ENCODE data around the gene TESPA1.

Gene TESPA1

DNA sequence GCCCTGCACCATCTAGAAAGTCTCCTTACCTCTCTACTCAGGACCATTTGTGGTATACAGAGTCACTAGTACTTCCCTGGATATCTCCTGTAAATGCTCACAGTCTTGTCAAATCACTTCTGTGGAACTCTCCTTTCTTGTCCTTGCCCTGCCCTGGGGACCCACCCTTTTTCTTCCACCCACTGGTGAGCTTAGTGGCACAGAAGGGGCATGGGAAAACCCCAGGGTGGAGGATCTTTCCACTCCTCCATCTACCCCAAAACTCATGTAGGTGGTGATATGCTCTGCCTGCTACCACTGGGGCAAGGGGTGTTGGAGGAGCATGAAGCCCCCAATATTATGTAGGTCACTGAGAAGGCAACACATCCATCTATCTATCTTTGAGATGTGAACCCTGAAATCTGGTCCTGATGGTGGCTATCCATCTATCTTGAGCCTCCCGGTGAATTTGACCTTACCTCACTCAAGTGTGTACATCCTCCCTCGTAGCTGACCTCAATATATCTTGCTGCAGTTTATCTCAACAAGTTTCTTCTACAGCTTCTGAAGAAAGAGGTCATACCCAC is 943 bp downstream of the TESPA1 start:
- no peak for DNase-seq

DNA sequence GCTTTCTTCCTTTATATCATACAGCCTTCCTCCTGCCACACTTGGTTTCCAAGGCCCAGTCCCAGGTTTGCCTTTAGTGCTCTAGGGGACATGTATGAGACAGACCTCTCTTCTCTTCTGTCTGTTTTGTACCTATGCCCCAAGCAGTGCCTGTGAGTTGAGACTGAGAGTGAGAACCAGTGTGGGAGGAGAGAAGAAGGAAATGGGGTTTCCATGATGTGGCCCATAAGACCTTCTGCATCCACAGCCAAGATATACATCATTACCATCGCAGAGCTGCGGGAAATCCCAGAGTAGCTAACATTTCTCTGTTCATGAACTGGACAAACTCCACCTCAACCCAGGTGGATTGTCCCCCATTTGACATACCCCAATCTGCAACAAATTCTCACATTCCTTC is 2.8 kb downstream of the TESPA1 start:
- DNase-seq: no peak

DNA sequence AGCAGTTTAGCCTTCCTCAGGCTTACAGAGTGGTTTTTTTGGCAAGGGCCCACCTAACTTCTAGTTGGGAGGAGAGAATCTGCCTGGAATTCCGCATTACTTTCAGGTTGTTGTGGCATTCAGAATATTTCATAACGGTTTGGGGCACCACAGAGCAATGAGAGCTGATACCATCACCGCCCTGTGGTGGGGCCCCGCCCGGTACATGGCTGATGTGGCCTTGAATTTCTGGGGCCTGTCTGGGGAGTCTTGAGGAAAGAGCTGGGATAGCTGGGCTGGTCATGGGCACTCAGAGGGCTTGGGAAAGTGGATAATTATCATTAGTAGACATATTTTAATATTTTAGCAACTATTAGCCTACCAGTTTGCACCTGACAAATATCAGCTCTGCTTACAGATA is 4.2 kb downstream of the TESPA1 start:
- DNase-seq: no peak

DNA sequence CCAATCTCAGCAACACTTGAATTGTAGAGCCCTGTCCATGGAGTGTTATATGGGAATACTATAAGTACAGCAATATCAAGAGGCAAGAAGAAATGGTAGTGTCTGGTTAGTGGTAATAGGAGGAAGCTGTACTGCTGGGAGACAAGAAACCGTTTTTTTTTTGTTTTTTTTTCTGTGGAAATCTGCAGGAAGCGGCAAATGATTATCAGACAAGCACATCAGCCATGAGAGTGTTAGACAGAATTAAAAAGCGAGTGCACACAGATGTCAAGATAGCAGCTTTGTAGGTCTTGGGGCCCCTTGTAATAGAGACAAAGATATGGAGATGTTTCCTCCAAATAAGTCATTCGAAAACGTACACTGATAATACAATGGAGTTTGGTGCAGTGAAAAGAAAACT is 6.7 kb downstream of the TESPA1 start:
- DNase-seq: no peak

DNA sequence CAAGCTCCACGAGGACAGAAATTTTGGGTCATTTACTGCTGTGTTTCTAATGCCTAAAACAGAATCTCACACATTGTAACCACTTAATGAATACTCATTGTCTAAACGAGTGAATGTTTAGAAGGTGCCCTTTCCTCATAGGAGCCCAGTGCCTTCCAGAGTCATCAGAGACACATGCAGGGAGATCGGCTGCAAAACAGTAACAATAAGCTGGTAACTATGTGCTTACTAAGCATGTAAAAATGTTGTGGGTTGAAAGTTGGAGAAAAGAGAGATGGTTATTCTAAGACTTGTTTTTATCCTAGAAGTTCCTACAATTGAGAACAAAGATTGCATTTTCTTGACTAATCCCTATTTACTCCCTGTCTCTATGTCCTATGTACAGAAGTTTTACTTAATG is 7.4 kb downstream of the TESPA1 start:
- DNase-seq: no peak

DNA sequence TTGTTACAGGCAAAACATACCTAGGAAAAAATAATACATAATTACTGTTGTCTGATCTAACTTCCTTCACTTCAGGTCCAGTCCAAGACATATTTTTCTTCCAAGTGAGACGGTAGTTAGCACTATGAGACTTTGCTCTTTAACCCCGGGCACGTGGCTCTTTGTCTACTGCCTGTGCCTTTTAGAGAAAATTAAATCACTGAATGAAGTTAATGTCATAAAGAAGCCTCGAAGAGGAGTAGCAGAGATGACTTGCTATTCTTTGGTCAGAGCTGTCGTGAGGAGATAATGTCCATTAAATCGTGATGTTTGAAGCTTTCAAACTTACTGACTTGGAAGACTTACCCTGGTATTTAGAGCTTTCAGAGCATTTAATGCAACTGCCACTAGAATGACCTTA is 8.7 kb downstream of the TESPA1 start:
- DNase-seq: no peak

DNA sequence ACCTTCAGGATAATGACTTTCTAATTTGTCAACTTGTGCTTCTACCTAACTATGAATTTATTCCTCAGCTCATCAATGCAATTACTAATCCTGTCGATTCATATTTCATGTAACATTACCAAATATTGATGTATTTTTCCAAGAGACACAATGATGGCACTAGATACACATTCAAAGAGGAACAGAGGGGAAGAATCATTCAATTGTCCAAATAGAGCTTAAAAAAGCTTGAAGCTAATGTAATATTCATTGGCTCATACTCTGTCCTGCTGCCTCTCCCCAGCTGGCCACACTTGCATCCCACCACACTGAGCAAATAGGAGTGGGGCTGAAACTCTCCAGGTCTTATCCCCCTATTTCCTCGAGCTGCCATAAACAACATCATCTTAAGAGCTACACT is 9.3 kb downstream of the TESPA1 start:
- no peak for DNase-seq

DNA sequence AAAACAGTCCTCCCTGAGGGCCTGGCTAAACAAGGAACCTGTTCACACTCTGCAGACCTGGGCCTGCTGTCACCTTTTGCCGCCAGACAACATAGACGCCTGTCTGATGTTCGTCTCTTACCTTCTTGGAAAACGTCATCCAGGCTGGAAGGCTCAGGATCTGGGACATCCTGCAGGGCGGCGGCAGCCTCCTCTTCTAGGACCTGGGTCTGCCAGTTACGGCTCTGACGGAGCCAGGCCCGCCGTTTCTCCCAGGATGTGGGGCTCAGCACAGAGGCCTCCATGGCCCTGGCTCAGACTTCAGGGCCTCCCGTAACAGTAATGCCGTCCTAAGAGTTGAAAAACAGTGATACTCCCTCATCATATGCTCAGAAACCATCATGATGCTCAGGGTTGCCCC is 10.3 kb downstream of the TESPA1 start:
- no peak for DNase-seq

DNA sequence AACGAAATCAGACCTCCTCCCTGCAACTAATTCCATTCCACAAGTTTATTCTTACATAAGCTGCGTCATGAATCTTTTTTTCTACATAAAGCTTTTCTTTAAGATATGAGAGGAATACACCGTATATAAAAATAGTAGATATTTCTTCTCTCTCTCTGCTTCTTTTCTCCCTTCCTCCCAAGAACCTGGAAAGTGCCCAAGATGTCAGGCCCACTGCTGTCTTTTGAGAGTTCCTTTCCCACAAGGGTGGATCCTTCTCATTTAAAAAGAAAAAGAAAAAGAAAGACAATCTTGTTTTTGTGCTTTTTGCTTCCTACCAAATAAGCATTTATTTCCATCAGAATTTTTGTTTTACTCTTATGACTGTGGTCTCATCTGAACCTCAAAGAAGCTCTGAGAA is 11.0 kb downstream of the TESPA1 start:
- no peak for DNase-seq

DNA sequence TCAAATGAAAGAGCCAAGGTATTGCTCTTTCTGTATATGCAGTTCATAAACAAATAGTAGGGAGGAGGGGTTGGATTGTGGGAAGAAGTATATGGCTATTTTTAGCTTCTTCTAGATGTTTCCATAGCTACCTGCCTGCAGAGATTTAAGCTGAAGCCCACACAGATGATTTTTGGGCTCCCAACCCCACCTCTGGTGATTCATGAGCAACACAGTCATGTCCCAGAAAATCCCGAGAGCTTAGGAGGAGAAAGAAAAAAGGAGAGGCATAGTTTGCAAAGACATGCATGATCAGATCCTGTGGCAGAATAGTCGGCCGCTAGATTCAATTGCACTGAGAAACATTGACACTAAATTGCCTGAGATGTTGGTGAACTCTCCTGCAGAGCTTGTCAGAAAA is 13.8 kb downstream of the TESPA1 start:
- DNase-seq: no peak

DNA sequence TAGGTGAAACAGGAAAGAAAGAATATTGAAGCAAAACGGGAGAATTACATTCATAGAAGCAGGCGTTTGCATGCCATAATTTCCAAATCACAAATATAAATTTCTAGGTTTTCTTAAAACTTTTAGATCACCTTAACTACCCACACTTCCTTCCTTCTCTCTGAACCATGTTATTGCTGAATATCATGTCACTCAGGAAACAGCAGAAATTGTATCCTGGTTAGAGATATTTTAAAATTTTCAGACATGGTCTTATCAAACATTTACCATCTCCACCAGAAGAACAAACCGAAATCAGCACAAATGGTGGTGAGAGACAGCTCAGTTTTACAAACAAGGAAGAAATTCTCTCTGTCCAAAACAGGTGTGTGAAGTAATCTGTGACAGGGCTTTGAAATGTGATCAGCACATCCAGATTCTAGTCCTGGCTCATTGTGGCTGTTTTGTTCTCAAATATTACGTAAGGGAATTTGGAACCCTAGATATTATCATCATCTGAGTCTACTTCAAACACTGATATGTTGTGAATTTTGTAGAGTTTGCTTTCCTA is 16.3 kb downstream of the TESPA1 start:
- DNase-seq: no peak

DNA sequence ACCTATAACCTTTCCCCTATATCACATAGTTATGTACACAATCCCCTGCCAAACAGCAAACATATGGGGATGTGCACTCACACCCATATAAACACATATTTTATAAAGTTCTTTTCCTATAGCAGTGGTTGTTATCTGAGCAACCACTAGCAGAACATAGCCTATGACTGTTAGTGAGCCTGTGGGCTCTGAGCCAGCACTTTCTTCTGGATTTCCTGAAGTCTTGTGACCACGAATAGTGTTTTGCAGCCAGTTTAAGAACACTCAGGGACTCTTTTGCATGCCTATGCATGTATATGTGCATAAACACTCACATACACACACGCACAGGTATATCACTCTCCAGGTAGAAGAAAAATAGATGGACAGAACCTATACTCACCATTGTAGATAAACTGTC is 17.1 kb downstream of the TESPA1 start:
- DNase-seq: no peak

DNA sequence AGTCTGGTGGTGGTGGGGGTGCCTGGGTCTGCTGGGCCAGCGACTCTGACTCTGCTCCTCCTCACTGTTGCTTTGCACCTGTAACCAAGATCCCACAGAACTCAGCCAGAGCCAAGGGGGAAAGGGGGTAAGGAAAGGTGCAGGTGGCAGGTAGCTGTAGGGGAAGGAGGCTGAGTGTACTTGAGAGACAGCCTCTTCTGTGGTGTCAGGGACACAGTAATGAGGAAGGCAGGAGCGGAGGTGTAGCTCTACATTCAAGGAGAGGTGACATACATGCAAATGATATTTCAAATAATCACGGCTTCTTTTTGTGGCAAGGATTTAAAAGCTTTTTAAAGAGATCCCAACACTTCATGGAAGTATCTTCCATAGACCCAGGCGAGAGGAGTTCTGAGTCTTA is 23.4 kb downstream of the TESPA1 start:
- DNase-seq: no peak

DNA sequence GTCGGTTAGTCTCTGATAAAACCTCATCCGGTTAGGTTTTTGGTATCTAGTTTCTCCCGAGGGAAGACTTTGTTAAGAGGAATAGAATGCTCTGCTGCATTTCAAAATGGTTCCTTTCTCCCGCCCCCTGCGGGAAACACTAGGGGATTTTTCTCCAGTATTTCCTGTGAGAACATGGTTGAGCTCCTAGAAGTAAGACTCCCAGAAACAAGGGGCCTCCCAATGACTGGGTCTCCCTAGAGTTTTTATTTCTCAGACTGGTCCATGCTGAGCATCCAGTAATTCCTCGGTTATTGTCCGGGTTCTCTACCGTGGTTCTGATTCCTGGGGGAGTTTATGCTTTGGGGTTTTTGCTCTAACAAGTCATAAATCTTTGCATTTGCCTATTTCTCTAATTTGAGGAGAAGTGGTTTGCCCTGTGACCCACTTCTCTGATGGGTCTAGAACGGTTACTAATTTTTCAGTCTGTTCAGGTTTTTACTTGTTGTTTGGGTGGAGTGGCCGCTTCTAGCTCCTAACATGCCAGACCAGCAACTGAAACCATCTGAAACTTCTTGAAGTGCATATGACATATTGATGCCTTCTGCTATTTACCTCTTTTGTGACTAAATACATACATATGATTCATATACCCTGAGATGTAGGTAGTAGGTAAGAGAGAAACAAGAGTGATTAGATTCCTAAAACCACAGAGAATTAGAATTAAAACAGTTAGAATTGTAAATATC is 25.1 kb downstream of the TESPA1 start:
- DNase-seq: no peak

DNA sequence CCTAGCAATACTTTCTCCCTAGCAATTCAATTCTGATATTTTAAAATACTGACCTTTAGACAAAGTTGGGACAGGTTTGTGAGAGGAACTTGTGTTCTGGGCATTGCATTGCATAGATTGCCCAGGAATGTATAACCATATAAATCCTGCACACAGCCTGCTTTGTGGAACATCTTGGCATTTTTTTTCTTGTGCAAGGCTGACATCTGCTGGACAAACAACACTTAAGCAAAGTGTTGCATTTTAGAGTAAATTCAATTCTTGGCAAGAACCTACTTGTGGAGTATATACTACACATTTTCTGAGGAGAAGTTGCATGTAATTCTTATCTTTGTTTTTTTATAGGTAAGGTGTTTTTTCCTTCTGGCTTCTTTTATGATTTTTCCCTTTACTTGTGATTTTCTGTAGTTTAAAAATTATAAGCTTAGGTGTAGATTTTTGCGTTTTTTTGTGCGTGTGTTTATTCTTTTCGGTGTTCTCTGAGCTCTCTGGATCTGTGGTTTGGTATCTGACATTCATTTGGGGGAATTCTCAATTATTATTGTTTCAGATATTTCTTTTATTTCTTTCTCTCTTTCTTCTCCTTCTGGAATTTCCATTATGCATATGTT is 26.4 kb downstream of the TESPA1 start:
- DNase-seq: no peak

DNA sequence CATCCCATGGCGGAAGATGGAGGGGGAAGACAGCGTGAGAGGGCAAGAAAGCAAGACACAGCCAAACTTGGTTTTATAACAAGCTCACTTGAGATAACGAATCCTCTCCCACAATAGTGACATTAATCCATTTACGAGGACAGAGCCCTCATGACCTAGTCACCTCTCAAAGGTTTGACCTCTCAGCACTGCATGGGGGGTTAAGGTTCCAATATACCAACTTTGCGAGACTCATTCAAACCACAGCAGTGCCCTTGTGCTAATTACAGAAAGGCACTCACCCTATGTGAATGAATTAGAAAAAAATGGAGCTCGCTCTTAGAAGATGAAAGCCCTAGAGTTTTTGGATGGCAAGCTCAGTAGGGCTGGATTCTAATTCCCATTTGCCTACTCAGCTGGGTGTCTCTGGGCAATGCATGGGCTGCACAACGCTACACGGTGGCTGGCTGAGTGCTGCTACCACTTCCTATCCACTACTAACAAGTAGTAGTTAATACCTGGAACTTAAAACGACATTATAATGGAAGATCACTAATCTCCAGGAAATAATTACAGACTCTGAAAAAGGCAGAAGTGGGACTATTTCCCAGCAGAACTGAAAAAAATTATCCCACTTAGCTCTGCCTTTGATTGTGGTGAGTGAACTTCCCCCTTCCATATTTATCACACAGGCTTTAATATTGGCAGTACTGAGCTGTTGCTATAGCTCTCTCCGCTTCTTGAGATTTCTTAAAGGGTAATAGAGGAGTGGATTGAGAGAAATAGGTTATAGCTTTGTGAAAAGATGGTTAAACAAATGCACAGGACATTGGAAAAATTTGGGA is 27.5 kb downstream of the TESPA1 start:
- no peak for DNase-seq

DNA sequence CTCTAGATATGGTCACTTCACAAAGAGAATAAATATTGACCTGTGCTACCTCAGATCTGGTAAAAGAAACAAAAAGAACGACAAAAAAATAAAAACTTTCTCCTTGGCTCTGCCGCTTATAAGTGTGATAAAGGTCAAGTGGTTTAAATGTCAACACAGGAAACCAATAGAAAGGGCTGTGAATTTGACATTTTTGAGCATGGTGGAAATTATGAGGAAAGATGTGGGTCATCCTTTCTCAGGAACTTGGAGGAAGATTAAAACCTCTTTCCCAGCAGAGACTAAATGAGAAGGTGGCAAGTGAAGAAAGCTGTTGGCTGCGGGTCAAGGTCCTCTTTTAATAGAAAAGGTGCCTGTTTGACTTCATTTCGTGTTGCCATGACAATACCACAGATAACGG is 28.2 kb downstream of the TESPA1 start:
- DNase-seq: no peak

DNA sequence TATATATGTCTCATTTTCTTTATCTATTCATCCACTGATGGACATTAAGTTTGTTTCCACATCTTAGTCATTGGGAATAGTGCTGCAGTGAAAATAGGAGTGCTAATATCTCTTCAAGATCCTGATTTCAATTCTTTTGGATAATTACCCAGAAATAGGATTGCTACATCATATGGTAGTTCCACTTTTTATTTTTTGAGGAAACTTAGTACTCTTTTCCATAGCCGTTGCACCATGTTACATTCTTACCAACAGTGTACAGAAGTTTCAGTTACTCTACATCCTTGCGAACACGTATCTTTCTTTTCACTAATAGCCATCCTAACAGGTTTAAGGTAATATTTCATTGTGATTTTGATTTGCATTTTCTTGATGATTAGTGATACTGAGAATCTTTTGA is 29.8 kb downstream of the TESPA1 start:
- no peak for DNase-seq

DNA sequence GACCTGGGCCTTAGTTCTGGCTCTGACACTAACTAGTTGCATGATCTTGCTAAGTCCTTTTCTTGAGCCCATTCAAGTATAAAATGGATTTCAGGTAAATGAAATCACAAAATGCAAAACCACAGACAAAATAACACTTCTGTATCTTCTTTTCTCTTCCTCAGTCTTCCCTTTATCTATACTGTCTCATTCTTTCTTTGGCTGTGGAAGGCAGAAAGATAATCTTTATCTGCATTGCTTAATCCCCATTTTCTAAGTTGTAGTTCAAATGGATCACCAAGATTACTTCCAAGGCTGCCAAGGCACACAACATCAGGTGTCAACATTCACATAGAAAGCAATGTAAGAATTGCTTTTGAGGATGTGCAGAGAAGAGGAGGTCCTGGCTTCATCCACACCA is 30.3 kb downstream of the TESPA1 start:
- no peak for DNase-seq

DNA sequence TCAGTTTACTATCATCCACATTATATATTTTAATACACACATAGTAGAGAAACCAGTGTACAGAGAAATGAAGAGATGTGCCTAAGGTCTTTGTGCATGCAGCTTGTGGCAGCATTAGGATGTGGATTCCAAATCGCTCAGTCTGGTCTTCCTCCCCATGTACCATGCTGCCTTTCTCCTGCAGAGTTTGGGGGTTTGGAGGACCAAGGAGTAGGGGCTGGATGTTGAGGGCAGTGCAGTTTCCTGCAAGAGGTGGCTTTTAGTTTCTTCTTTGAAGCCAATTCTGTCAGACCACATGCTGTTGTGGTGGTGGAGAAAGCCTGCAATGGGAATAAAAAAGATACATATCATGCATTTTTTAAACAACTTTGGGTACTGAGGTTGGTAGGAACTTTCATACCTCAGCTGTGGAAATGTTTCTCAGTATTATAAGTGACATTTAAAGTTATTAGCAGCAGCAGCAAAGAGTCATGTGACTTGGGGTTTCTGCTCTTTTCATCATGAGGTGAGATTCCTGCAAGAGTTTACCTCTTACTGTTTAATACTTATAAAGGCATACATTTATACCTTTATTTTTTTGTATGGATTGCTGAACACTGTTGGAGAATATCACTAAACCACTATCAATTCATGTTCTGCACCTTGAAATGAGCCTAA is 34.4 kb downstream of the TESPA1 start:
- no peak for DNase-seq

DNA sequence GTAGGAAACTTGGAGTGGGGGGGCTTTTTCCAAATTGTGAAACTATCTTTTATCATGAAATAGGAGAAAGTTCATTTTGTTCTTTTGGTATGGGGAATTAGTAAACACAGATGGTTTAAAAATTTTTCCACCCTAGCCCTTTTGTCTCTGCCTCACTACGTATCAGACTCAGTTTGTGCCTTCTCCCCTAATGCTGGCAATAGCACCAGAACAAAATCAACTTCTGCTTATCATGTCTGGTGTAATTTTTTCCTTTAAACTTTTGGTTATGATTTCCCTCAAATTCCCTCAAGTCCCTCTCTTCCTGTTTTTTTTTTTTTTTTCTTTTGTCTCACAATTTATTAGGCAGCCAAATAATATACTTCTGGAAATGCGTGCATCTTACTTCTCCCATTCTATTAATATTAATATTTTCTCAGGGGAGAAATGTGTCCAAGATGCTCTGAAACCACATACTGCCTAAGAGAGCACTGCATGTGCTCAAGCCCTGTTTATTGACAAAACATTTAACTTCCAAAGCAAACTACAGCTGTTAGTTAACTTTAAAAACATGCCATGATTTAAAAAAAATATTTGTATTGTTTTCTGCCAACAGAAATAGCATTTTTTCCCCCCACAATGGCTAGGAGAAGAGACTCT is 35.4 kb downstream of the TESPA1 start:
- no peak for DNase-seq

DNA sequence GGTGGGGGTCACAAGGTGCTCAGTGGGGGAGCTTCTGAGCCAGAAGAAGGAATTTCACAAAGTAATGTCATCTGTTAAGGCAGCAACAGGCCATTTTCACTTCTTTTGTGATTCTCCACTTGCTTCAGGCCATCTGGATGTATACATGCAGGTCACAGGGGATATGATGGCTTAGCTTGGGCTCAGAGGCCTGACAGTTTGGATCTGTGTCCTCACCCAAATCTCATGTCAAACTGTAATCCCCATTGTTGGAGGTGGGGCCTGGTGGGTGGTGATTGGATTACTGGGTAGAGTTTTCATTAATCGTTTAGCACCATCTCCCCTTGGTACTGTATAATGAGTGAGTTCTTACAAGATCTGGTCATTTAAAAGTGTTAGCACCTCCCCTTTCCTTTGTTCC is 36.4 kb downstream of the TESPA1 start:
- no peak for DNase-seq

DNA sequence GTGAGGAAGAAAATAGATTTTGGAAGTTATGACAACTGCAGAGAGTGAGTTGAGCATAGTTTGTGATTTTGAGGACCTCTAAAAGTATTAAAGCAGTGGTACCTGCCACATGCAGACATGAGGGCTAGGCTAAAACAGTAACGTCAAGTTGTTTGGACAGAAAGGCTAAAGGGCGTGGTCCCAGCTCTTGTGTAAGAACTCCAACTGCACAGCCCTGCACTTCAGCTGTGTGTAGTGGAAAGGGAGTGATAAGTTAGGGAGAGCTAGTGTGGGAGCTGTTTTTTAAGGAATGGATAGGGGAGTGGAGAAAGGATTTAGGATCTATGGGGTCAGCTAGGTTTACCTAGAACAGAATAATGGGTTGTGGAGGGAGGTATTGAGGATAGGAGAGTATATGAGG is 39.5 kb downstream of the TESPA1 start:
- DNase-seq: no peak

Data from cerebellar nuclear complex (tissue), 1 donor.